PC-3 (cell line): ENCODE measurements around the gene CORT.

Source experiments
- CTCF ChIP-seq: fragments of 300-600 bp; sonication (generic); conservative IDR thresholded peaks from 2 replicates; pipeline ENCODE4 v1.5.1; 2017; ENCODE audit warnings: antibody characterized with exemption, low read depth, mild to moderate bottlenecking, low read length
- EZH2 ChIP-seq: fragments of 300-600 bp; sonication (generic); IDR thresholded peaks from one replicate; pipeline ENCODE4 v1.6.1; 2017; ENCODE audit warnings: antibody characterized with exemption, mild to moderate bottlenecking, low read length; ENCODE audit not compliant: unreplicated experiment

GRCh38 chr1:10494418-10494753 is 44.6 kb downstream of the CORT start:
- TF ChIP-seq EZH2 (no peak), CTCF (no peak)
